Neuronal stem cell (in vitro differentiated cells): Measurements from ENCODE around the gene PTDSS2.
"Not testable (repeated sequence)": the region's sequence is repeated elsewhere in the genome, so short reads cannot be mapped to it uniquely, and the experiment has no call there.

Source experiments
- DNase-seq: peaks from one replicate; pipeline ENCODE4 v3.0.0-alpha.2; 2013; ENCODE audit warnings: low spot score
- H2AFZ ChIP-seq: one replicate; pipeline ENCODE4 v1.6.1; 2013; ENCODE audit warnings: mild to moderate bottlenecking, low read length, inconsistent platforms
- H2AK5ac ChIP-seq: 2 replicates; pipeline ENCODE4 v1.6.1; 2013; ENCODE audit warnings: low read depth, mild to moderate bottlenecking, inconsistent platforms, low read length, moderate library complexity, mixed read lengths
- H2BK120ac ChIP-seq: 2 replicates; pipeline ENCODE4 v1.6.1; 2013; ENCODE audit warnings: low read depth, mild to moderate bottlenecking, inconsistent platforms, low read length, moderate library complexity, mixed read lengths
- H2BK12ac ChIP-seq: one replicate; pipeline ENCODE4 v1.6.1; 2013; ENCODE audit warnings: low read length, inconsistent platforms
- H2BK15ac ChIP-seq: 2 replicates; pipeline ENCODE4 v1.6.1; 2013; ENCODE audit warnings: mild to moderate bottlenecking, low read length, inconsistent platforms, mixed read lengths
- H2BK5ac ChIP-seq: one replicate; pipeline ENCODE4 v1.6.1; 2013; ENCODE audit warnings: inconsistent platforms, mild to moderate bottlenecking, low read length, moderate library complexity
- H3K14ac ChIP-seq: one replicate; pipeline ENCODE4 v1.6.1; 2013; ENCODE audit warnings: low read length, inconsistent platforms
- H3K18ac ChIP-seq: 2 replicates; pipeline ENCODE4 v1.6.1; 2013; ENCODE audit warnings: low read length, inconsistent platforms
- H3K23ac ChIP-seq: 2 replicates; pipeline ENCODE4 v1.6.1; 2013; ENCODE audit warnings: low read depth, mild to moderate bottlenecking, mixed read lengths, low read length, inconsistent platforms; ENCODE audit not compliant: poor library complexity
- H3K27ac ChIP-seq: replicated peaks from 3 replicates; pipeline ENCODE4 v1.5.1; 2013; ENCODE audit warnings: low read length, inconsistent platforms
- H3K27me3 ChIP-seq, 3 experiments: 2 replicates each; pipeline ENCODE4 v1.6.1; 2013; ENCODE audit warnings: low read length in 3 of 3, mild to moderate bottlenecking in 2 of 3, inconsistent platforms in 1 of 3, low read depth in 1 of 3, mixed read lengths in 1 of 3, moderate library complexity in 1 of 3; ENCODE audit not compliant: control insufficient read depth in 3 of 3, insufficient read depth in 3 of 3
- H3K36me3 ChIP-seq, 2 donors: replicated peaks in 1 of 2; 2 replicates each; pipeline ENCODE4 v1.6.1; 2013; ENCODE audit warnings: low read length in 2 of 2; ENCODE audit not compliant: control insufficient read depth in 2 of 2, insufficient read depth in 2 of 2
- H3K4ac ChIP-seq: 2 replicates; pipeline ENCODE4 v1.6.1; 2013; ENCODE audit warnings: inconsistent platforms, mild to moderate bottlenecking, low read length, moderate library complexity
- H3K4me1 ChIP-seq, 2 donors: 1 replicate in 1 of 2; 2 replicates in 1 of 2; pipeline ENCODE4 v1.6.1; 2013; ENCODE audit warnings: low read length in 2 of 2, low read depth in 1 of 2; ENCODE audit not compliant: control insufficient read depth in 2 of 2, insufficient read depth in 1 of 2
- H3K4me2 ChIP-seq: one replicate; pipeline ENCODE4 v1.6.1; 2013; ENCODE audit warnings: mild to moderate bottlenecking, low read length, inconsistent platforms; ENCODE audit not compliant: insufficient read depth, poor library complexity, severe bottlenecking
- H3K4me3 ChIP-seq, 2 donors: 2 replicates each; pipeline ENCODE4 v1.5.1; 2013; ENCODE audit warnings: low read length in 2 of 2, mild to moderate bottlenecking in 2 of 2, inconsistent platforms in 1 of 2, moderate library complexity in 1 of 2
- H3K79me1 ChIP-seq: one replicate; pipeline ENCODE4 v1.6.1; 2013; ENCODE audit warnings: low read depth, mild to moderate bottlenecking, inconsistent platforms, low read length, moderate library complexity
- H3K9ac ChIP-seq: one replicate; pipeline ENCODE4 v1.6.1; 2013; ENCODE audit warnings: mild to moderate bottlenecking, low read depth, low read length, inconsistent platforms; ENCODE audit not compliant: poor library complexity
- H3K9me3 ChIP-seq, 2 donors: replicated peaks in 1 of 2; 2 replicates each; pipeline versions ENCODE3 to v1.6.1; 2013; ENCODE audit warnings: low read length in 2 of 2, mild to moderate bottlenecking in 2 of 2, inconsistent platforms in 1 of 2, low read depth in 1 of 2, mixed read lengths in 1 of 2, moderate library complexity in 1 of 2; ENCODE audit not compliant: control insufficient read depth in 2 of 2, insufficient read depth in 1 of 2
- H4K8ac ChIP-seq: one replicate; pipeline ENCODE4 v1.6.1; 2013; ENCODE audit warnings: low read depth, mild to moderate bottlenecking, inconsistent platforms, low read length, moderate library complexity
- H4K91ac ChIP-seq: one replicate; pipeline ENCODE4 v1.6.1; 2013; ENCODE audit warnings: low read length, low read depth, mild to moderate bottlenecking, inconsistent platforms; ENCODE audit not compliant: poor library complexity
- WGBS, 2 donors: extraction: QIAGEN DNeasy Blood & Tissue Kit; methylation state at CpG; one replicate each; pipeline ENCODE4 v1.1.7; 2013; ENCODE audit warnings: missing lambda C conversion rate in 2 of 2, mixed read lengths in 1 of 2; ENCODE audit not compliant: insufficient read length in 2 of 2, insufficient replicate concordance in 1 of 2; ENCODE audit errors: extremely low coverage in 2 of 2; 5-methylcytosine and 5-hydroxymethylcytosine counted together

The PTDSS2 gene

DNA sequence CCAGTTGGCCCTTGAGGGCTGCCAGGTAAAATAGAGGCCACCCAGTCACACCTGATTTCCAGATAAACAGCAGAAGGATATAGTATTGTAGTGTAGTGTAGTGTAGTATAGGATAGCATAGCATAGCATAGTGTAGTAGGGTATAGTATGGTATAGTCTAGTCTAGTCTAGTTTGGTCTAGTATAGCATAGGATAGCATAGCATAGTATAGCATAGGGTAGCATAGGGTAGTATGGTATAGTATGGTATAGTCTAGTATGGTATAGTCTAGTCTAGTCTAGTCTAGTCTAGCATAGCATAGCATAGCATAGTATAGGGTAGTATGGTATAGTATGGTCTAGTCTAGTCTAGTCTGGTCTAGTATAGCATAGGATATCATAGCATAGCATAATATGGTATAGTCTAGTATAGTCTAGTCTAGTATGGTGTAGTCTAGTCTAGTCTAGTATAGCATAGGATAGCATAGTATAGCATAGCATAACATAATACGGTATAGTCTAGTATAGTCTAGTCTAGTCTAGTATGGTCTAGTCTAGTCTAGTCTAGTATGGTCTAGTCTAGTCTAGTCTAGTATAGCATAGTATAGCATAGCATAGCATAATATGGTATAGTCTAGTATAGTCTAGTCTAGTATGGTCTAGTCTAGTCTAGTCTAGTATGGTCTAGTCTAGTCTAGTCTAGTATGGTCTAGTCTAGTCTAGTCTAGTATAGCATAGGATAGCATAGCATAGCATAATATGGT, 14.9 kb upstream of the PTDSS2 start:
- H3K4ac ChIP-seq, H2BK12ac ChIP-seq, H3K4me1 ChIP-seq, H3K9me3 ChIP-seq, H3K4me3 ChIP-seq, H2AFZ ChIP-seq, H3K23ac ChIP-seq, H3K9ac ChIP-seq, H2AK5ac ChIP-seq, H3K18ac ChIP-seq, H3K27ac ChIP-seq, H3K79me1 ChIP-seq, H3K4me2 ChIP-seq, DNase-seq, H2BK120ac ChIP-seq, H3K36me3 ChIP-seq, H4K8ac ChIP-seq, H4K91ac ChIP-seq, H2BK5ac ChIP-seq, H2BK15ac ChIP-seq: not testable (repeated sequence)
- Histone ChIP-seq H3K14ac (peak overlapping the region; percentile 82), H3K27me3 (peaks cover 0 to 14% (median 0%) of the 10 kb centered on the region in 3 experiments)
- no CpG with 5 or more reads among the region's 1 CpG for WGBS, 2 donors

DNA sequence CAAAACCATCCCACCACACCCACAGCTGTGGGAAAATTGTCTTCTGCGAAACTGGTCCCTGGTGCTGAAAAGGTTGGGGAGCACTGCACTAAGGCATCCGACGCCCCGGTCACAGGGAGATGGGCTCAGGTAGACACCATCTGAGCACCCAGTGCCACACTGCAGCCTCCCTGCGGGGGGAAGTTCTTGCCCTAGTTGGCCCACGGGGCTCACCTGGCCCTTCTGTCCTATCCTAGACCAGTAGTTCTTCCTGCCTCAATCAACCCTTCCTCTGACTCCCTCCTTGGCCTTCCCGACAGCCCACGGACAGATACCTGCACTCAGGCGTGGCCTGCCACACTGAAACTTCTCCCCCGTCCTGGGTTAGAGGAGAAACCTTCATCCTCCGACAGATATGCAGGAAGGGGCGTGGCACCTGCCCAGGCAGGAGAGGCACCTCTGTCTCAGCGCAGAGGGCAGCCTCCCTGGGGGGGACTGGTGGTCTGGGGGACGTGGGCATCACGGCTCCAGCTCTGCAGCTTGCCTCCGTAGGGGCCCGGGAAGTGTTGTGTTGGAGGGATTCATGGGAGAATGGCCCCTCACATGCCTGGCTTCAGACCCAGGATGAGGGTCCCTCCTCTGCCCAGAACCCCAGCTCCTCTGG, 12.7 kb upstream of the PTDSS2 start:
- Histone ChIP-seq H3K4me3 (no peak overlapping the region), H3K18ac (peak overlapping the region; percentile 0), H3K27me3 (peaks cover 0 to 32% (median 0%) of the 10 kb centered on the region in 3 experiments), H2AK5ac (peak overlapping the region; percentile 56), H3K79me1 (peaks cover 5% of the 10 kb centered on the region), H2AFZ (no peak overlapping the region), H3K4me2 (no peak overlapping the region), H3K36me3 (no peaks in the 10 kb centered on the region), H3K4ac (no peak overlapping the region), H2BK15ac (no peak overlapping the region), H2BK12ac (no peak overlapping the region), H2BK5ac (peak overlapping the region; percentile 82), H4K91ac (no peak overlapping the region), H3K9ac (peak overlapping the region; percentile 44), H3K4me1 (peaks cover 0 to 6% of the 10 kb centered on the region in 2 donors), H3K14ac (peak overlapping the region; percentile 82), H3K9me3 (peaks cover 0 to 5% of the 10 kb centered on the region in 2 donors), H2BK120ac (no peak overlapping the region), H4K8ac (peak overlapping the region; percentile 82), H3K27ac (no peak overlapping the region), H3K23ac (peak overlapping the region; percentile 2)
- DNase-seq: no peak
- WGBS, 2 donors: no CpG with 5 or more reads among the region's 17 CpGs

DNA sequence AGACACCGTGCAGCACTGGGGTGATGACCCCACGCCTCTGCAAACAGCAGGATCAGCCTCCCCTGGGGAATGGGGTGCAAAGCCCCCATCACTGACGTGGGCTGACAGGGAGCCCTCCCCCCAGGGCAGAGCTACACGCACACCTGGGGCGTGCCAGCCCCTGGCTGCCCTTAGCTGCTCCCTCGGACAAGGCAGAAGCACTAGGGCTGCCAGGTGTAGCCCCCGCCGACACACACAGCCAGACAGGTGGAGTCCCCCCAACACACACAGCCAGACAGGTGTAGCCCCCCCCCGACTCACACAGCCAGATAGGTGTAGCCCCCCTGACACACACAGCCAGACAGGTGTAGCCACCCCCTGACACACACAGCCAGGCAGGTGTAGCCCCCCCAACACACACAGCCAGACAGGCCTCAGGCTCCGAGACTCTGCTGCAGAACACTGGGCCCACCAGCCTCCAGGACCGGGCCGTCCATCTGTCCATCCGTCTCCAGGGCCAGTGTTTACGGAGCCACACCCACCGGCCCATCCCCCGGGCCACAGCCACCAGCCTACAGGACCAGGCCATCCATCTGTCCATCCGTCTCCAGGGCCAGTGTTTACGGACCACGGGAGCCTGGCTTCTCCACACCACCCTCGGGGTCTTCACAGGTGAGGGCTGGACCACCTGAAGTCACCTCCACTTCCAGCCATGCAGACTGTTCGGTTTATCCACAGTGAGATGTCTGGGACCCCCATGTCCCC, 11.8 kb upstream of the PTDSS2 start:
- no peak overlapping the region for H2BK5ac ChIP-seq
- H3K79me1 ChIP-seq: peaks cover 5% of the 10 kb centered on the region
- no peak overlapping the region for H3K23ac ChIP-seq
- H2BK120ac ChIP-seq: no peak overlapping the region
- H3K36me3 ChIP-seq: no peaks in the 10 kb centered on the region
- no peak for DNase-seq
- H3K4ac ChIP-seq: no peak overlapping the region
- no peak overlapping the region for H2BK15ac ChIP-seq
- H3K14ac ChIP-seq: peak overlapping the region; percentile 56
- peaks cover 0 to 5% of the 10 kb centered on the region in 2 donors for H3K9me3 ChIP-seq
- H2AK5ac ChIP-seq: peak overlapping the region; percentile 56
- H3K4me2 ChIP-seq: no peak overlapping the region
- H3K4me3 ChIP-seq: no peak overlapping the region
- peaks cover 0 to 34% (median 0%) of the 10 kb centered on the region in 3 experiments for H3K27me3 ChIP-seq
- WGBS, 2 donors: no CpG with 5 or more reads among the region's 21 CpGs
- H2AFZ ChIP-seq: no peak overlapping the region
- H2BK12ac ChIP-seq: no peak overlapping the region
- H4K8ac ChIP-seq: no peak overlapping the region
- H3K9ac ChIP-seq: peak overlapping the region; percentile 3
- no peak overlapping the region for H3K27ac ChIP-seq
- H4K91ac ChIP-seq: no peak overlapping the region
- H3K18ac ChIP-seq: peak overlapping the region; percentile 38
- H3K4me1 ChIP-seq: peaks cover 3 to 6% of the 10 kb centered on the region in 2 donors
